ENCODE data around the gene GSTO2.

DNA sequence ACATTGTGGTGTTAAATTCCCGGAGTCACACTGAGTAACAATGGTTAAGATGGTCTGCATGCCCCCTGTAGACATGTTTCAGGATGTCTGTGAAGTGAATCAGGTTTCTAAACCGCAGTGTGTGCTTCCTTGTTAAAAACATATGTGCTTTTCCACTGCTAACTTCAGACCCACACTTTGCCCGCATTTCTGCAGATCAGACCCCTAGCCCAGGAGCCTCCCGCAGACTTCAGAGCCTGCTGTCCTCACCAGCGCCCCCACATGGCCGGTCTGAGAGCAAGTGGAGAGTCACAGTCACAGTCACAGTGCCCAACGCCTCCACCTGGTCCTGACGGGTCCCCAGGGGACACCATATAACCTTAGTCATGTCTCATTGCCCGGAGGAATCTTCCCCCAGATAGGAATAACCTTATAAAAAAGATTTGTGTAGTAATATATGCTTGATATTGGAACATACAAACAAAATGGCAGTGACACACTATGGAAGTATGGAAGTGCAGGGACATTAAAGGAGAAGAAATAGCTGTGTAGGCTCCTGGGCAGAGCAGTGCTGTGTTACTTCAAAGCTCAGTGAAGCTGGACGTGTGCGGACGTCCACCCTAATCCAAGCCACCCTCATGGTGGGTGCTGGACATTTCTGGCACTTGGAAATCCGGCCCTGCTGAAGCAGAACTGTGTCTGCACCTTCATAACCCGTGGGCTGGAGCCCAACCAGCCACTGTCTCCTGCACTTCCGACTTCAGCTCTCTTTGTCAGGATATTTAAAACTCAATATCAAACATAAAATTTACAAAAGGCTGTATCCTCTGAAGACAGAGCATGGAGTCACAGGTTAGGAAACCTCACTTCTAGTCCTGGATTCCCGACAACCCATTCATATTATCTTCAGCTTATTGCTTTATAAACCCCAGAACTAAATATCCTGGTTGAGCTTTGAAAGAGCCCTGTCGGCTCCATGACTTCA, 29.0 kb downstream of the GSTO2 start:
- TF ChIP-seq, protein P1, sequence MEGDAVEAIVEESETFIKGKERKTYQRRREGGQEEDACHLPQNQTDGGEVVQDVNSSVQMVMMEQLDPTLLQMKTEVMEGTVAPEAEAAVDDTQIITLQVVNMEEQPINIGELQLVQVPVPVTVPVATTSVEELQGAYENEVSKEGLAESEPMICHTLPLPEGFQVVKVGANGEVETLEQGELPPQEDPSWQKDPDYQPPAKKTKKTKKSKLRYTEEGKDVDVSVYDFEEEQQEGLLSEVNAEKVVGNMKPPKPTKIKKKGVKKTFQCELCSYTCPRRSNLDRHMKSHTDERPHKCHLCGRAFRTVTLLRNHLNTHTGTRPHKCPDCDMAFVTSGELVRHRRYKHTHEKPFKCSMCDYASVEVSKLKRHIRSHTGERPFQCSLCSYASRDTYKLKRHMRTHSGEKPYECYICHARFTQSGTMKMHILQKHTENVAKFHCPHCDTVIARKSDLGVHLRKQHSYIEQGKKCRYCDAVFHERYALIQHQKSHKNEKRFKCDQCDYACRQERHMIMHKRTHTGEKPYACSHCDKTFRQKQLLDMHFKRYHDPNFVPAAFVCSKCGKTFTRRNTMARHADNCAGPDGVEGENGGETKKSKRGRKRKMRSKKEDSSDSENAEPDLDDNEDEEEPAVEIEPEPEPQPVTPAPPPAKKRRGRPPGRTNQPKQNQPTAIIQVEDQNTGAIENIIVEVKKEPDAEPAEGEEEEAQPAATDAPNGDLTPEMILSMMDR (IDR thresholded peaks at IDR 0.05; ENCODE audit: poor library complexity) = peak; percentile 29
- no peak for TF ChIP-seq EZH2 (IDR thresholded peaks at IDR 0.05; ENCODE audit: borderline replicate concordance)

All from hepatocyte (in vitro differentiated cells).